GM23338 (cell line): ENCODE results near the gene RICTOR. TPM values are rescaled to one million over a fixed set of nuclear protein-coding genes. Genes with fewer than 3 reads are reported as not detected.
A peak's percentile ranks its signal among the peaks of the same experiment; 100 is the strongest.

Experiments used
- ATAC-seq: fragments of 200-7000 bp; cut with Tn5 transposase; 3 replicates; pipeline ENCODE4 v1.9.1; 2020
- DNase-seq: peaks from one replicate; pipeline ENCODE4 v3.0.0-alpha.2; 2015; ENCODE audit warnings: low spot score
- H2AFZ ChIP-seq: fragments of 200-600 bp; sonication (generic); 2 replicates; pipeline ENCODE4 v1.8.0; 2016; ENCODE audit warnings: antibody characterized with exemption, mild to moderate bottlenecking, moderate library complexity
- H3F3A ChIP-seq: fragments of 200-600 bp; sonication (generic); replicated peaks from 2 replicates; pipeline ENCODE4 v1.8.0; 2017; ENCODE audit warnings: antibody characterized with exemption, mixed run types, low read depth
- H3K27ac ChIP-seq: fragments of 200-600 bp; sonication (generic); 2 replicates; pipeline ENCODE4 v1.6.1; 2016; ENCODE audit warnings: low read depth
- H3K27me3 ChIP-seq: fragments of 200-600 bp; sonication (generic); 2 replicates; pipeline ENCODE4 v1.8.0; 2016; ENCODE audit warnings: mild to moderate bottlenecking, mixed run types, moderate library complexity; ENCODE audit not compliant: insufficient read depth
- H3K36me3 ChIP-seq: fragments of 200-600 bp; sonication (generic); 2 replicates; pipeline ENCODE4 v1.8.0; 2016; ENCODE audit warnings: mild to moderate bottlenecking; ENCODE audit not compliant: insufficient read depth
- H3K4me1 ChIP-seq: fragments of 200-600 bp; sonication (generic); 2 replicates; pipeline ENCODE4 v1.8.0; 2016; ENCODE audit warnings: mild to moderate bottlenecking, moderate library complexity; ENCODE audit not compliant: insufficient read depth
- H3K4me2 ChIP-seq: fragments of 200-600 bp; sonication (generic); 2 replicates; pipeline ENCODE4 v1.7.1; 2017; ENCODE audit warnings: mixed run types
- H3K4me3 ChIP-seq: fragments of 200-600 bp; sonication (generic); 2 replicates; pipeline ENCODE4 v1.6.1; 2016; ENCODE audit warnings: mixed run types
- H3K79me2 ChIP-seq: fragments of 200-600 bp; sonication (generic); replicated peaks from 2 replicates; pipeline ENCODE4 v1.8.0; 2017; ENCODE audit warnings: mild to moderate bottlenecking; ENCODE audit not compliant: insufficient read depth
- H3K9me2 ChIP-seq: fragments of 200-600 bp; sonication (generic); 2 replicates; pipeline ENCODE4 v1.8.0; 2017; ENCODE audit not compliant: insufficient read depth
- H4K20me1 ChIP-seq: fragments of 200-600 bp; sonication (generic); replicated peaks from 2 replicates; pipeline ENCODE4 v1.8.0; 2017; ENCODE audit warnings: mild to moderate bottlenecking; ENCODE audit not compliant: insufficient read depth
- H3K27ac Mint-ChIP-seq: 2 replicates; pipeline ENCODE4 v1.8.0; 2020; ENCODE audit warnings: inconsistent platforms, mild to moderate bottlenecking, moderate library complexity, mixed read lengths
- H3K27me3 Mint-ChIP-seq: 3 replicates; pipeline ENCODE4 v1.8.0; 2022; ENCODE audit warnings: low read depth, mild to moderate bottlenecking, moderate library complexity, mixed read lengths, inconsistent platforms; ENCODE audit not compliant: insufficient read depth, poor library complexity
- H3K36me3 Mint-ChIP-seq: 3 replicates; pipeline ENCODE4 v1.8.0; 2021; ENCODE audit warnings: low read depth, mild to moderate bottlenecking, inconsistent platforms, moderate library complexity, mixed read lengths
- H3K4me1 Mint-ChIP-seq: 3 replicates; pipeline ENCODE4 v1.8.0; 2020; ENCODE audit warnings: mild to moderate bottlenecking, inconsistent platforms, mixed read lengths
- H3K4me3 Mint-ChIP-seq: 3 replicates; pipeline ENCODE4 v1.8.0; 2021; ENCODE audit warnings: moderate library complexity, mild to moderate bottlenecking, inconsistent platforms, mixed read lengths
- H3K9me3 Mint-ChIP-seq: 3 replicates; pipeline ENCODE4 v1.8.0; 2020; ENCODE audit warnings: moderate library complexity, mild to moderate bottlenecking, inconsistent platforms, mixed read lengths
- CTCF ChIP-seq, 2 experiments: fragments of 200-600 bp in 1 of 2; sonication (generic) in 1 of 2; conservative IDR thresholded peaks; 2 replicates each; pipeline versions ENCODE4 v1.5.1 to v1.6.1; 2016 to 2017; ENCODE audit warnings: antibody characterized with exemption in 2 of 2, low read depth in 2 of 2, mild to moderate bottlenecking in 2 of 2, moderate library complexity in 1 of 2
- EZH2 ChIP-seq: fragments of 200-600 bp; sonication (generic); IDR thresholded peaks from one replicate; pipeline ENCODE4 v1.8.0; 2017; ENCODE audit warnings: antibody characterized with exemption, mild to moderate bottlenecking, low read depth; ENCODE audit not compliant: unreplicated experiment
- EZH2phosphoT487 ChIP-seq: fragments of 200-600 bp; sonication (generic); IDR thresholded peaks from one replicate; pipeline ENCODE4 v1.8.1; 2018; ENCODE audit warnings: antibody characterized with exemption; ENCODE audit not compliant: unreplicated experiment
- NANOG ChIP-seq: IDR thresholded peaks from 2 replicates; pipeline ENCODE4 v1.6.1; 2016; ENCODE audit warnings: antibody characterized with exemption, borderline replicate concordance
- REST ChIP-seq: IDR thresholded peaks from one replicate; pipeline ENCODE4 v1.6.1; 2018; ENCODE audit warnings: antibody characterized with exemption; ENCODE audit not compliant: unreplicated experiment
- STAT1 ChIP-seq: IDR thresholded peaks from one replicate; pipeline ENCODE4 v1.6.1; 2016; ENCODE audit warnings: antibody characterized with exemption; ENCODE audit not compliant: unreplicated experiment
- ZNF331 ChIP-seq: fragments of 250-450 bp; sonication (Bioruptor Pico); IDR thresholded peaks from 2 replicates; pipeline ENCODE4 v1.5.0; 2020; ENCODE audit warnings: low read depth, mild to moderate bottlenecking, moderate library complexity
- polyA plus RNA-seq: library from polyadenylated mRNA; unstranded; fragments of >200 nt; fragmentation: Nextera tagmentation; extraction: Ambion mirVana; gene quantifications from 2 replicates; pipeline ENCODE4 v1.2.1, GENCODE V29; 2016
- total RNA-seq: library from RNA; depleted of rRNA; stranded (reverse); fragments of >200 nt; shearing (Covaris generic); gene quantifications from 2 replicates; pipeline ENCODE4 v1.2.3, GENCODE V29; 2014
- TF ChIP-seq, protein P1 (sequence below): fragments of 250-450 bp; sonication (Bioruptor Pico); IDR thresholded peaks from 2 replicates; pipeline ENCODE4 v1.5.0; 2020; ENCODE audit warnings: mild to moderate bottlenecking, moderate library complexity
- TF ChIP-seq, protein P2 (sequence below): IDR thresholded peaks from 2 replicates; pipeline ENCODE4 v1.6.1; 2016; ENCODE audit warnings: antibody characterized with exemption

Gene RICTOR
- total and polyA plus RNA-seq, 2 experiments from 2014 or later = 9.9 to 27.4 TPM

GRCh38 chr5:38978036-38978435 is 96.2 kb downstream of the RICTOR start:
- Mint-ChIP-seq H3K36me3 (no peaks in the 10 kb centered on the region), H3K9me3 (no peaks in the 10 kb centered on the region), H3K27me3 (no peaks in the 10 kb centered on the region), H3K4me3 (no peak overlapping the region), H3K27ac (peak overlapping the region; percentile 67), H3K4me1 (peaks cover 35% of the 10 kb centered on the region)
- H3K27me3 ChIP-seq = no peaks in the 10 kb centered on the region
- TF ChIP-seq NANOG (no peak), EZH2phosphoT487 (no peak), STAT1 (no peak), CTCF (conservative IDR thresholded peaks at IDR 0.05; ENCODE audit: low read depth in 2 of 2) (no peak), REST (no peak), ZNF331 (CRISPR knock-in tag) (no peak), EZH2 (no peak)
- TF ChIP-seq, protein P1, sequence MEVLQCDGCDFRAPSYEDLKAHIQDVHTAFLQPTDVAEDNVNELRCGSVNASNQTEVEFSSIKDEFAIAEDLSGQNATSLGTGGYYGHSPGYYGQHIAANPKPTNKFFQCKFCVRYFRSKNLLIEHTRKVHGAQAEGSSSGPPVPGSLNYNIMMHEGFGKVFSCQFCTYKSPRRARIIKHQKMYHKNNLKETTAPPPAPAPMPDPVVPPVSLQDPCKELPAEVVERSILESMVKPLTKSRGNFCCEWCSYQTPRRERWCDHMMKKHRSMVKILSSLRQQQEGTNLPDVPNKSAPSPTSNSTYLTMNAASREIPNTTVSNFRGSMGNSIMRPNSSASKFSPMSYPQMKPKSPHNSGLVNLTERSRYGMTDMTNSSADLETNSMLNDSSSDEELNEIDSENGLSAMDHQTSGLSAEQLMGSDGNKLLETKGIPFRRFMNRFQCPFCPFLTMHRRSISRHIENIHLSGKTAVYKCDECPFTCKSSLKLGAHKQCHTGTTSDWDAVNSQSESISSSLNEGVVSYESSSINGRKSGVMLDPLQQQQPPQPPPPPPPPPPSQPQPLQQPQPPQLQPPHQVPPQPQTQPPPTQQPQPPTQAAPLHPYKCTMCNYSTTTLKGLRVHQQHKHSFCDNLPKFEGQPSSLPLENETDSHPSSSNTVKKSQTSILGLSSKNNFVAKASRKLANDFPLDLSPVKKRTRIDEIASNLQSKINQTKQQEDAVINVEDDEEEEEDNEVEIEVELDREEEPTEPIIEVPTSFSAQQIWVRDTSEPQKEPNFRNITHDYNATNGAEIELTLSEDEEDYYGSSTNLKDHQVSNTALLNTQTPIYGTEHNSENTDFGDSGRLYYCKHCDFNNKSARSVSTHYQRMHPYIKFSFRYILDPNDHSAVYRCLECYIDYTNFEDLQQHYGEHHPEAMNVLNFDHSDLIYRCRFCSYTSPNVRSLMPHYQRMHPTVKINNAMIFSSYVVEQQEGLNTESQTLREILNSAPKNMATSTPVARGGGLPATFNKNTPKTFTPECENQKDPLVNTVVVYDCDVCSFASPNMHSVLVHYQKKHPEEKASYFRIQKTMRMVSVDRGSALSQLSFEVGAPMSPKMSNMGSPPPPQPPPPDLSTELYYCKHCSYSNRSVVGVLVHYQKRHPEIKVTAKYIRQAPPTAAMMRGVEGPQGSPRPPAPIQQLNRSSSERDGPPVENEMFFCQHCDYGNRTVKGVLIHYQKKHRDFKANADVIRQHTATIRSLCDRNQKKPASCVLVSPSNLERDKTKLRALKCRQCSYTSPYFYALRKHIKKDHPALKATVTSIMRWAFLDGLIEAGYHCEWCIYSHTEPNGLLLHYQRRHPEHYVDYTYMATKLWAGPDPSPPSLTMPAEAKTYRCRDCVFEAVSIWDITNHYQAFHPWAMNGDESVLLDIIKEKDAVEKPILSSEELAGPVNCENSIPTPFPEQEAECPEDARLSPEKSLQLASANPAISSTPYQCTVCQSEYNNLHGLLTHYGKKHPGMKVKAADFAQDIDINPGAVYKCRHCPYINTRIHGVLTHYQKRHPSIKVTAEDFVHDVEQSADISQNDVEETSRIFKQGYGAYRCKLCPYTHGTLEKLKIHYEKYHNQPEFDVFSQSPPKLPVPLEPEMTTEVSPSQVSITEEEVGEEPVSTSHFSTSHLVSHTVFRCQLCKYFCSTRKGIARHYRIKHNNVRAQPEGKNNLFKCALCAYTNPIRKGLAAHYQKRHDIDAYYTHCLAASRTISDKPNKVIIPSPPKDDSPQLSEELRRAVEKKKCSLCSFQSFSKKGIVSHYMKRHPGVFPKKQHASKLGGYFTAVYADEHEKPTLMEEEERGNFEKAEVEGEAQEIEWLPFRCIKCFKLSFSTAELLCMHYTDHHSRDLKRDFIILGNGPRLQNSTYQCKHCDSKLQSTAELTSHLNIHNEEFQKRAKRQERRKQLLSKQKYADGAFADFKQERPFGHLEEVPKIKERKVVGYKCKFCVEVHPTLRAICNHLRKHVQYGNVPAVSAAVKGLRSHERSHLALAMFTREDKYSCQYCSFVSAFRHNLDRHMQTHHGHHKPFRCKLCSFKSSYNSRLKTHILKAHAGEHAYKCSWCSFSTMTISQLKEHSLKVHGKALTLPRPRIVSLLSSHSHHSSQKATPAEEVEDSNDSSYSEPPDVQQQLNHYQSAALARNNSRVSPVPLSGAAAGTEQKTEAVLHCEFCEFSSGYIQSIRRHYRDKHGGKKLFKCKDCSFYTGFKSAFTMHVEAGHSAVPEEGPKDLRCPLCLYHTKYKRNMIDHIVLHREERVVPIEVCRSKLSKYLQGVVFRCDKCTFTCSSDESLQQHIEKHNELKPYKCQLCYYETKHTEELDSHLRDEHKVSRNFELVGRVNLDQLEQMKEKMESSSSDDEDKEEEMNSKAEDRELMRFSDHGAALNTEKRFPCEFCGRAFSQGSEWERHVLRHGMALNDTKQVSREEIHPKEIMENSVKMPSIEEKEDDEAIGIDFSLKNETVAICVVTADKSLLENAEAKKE (CRISPR knock-in tag) = no peak
- TF ChIP-seq, protein P2, sequence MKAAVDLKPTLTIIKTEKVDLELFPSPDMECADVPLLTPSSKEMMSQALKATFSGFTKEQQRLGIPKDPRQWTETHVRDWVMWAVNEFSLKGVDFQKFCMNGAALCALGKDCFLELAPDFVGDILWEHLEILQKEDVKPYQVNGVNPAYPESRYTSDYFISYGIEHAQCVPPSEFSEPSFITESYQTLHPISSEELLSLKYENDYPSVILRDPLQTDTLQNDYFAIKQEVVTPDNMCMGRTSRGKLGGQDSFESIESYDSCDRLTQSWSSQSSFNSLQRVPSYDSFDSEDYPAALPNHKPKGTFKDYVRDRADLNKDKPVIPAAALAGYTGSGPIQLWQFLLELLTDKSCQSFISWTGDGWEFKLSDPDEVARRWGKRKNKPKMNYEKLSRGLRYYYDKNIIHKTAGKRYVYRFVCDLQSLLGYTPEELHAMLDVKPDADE = no peak
- no peaks in the 10 kb centered on the region for H3F3A ChIP-seq
- H3K4me1 ChIP-seq = peaks cover 31% of the 10 kb centered on the region
- no peak overlapping the region for H3K4me3 ChIP-seq
- no peaks in the 10 kb centered on the region for H3K79me2 ChIP-seq
- no peaks in the 10 kb centered on the region for H4K20me1 ChIP-seq
- no peaks in the 10 kb centered on the region for H3K36me3 ChIP-seq
- H3K9me2 ChIP-seq = no peaks in the 10 kb centered on the region
- H3K4me2 ChIP-seq = peak overlapping the region; percentile 36; the same call in 1 of the 2 replicates
- ATAC-seq (no peak), DNase-seq (no peak)
- no peak overlapping the region for H2AFZ ChIP-seq
- no peak overlapping the region; the same call in 1 of the 2 replicates for H3K27ac ChIP-seq
